PC-9 (cell line): ENCODE data around the gene PODXL2. TPM values are rescaled to one million over a fixed set of nuclear protein-coding genes. Genes with fewer than 3 reads are reported as not detected.

ENCODE experiments used
- BruUV-seq: library from RNA; stranded (reverse); fragments of 400-500 nt; replicated peaks from 2 replicates; lab custom pipeline; 2021; lab: Mats Ljungman, UMichigan
- CTCF ChIA-PET: fragments of 300-600 bp; sonication (Branson Sonifier 250); formaldehyde crosslinking; loops from one replicate; lab custom pipeline; 2022; ENCODE audit warnings: antibody characterized with exemption; lab: Charles Lee
- POLR2A ChIA-PET: fragments of 300-600 bp; sonication (Branson Sonifier 250); formaldehyde crosslinking; loops from one replicate; lab custom pipeline; 2022; ENCODE audit warnings: antibody characterized with exemption; ENCODE audit not compliant: unreplicated experiment; lab: Charles Lee
- DNase-seq, 2 experiments: peaks; one replicate each; pipeline versions ENCODE4 v3.0.0 to v3.0.0-alpha.2; 2015 to 2022; ENCODE audit warnings: mixed read lengths in 1 of 2
- H2AFZ ChIP-seq: fragments of 200-600 bp; sonication (generic); 2 replicates; pipeline ENCODE4 v1.8.1; 2017; ENCODE audit warnings: antibody characterized with exemption
- H3F3A ChIP-seq: fragments of 200-600 bp; sonication (generic); 2 replicates; pipeline ENCODE4 v1.8.1; 2017; ENCODE audit warnings: antibody characterized with exemption, mild to moderate bottlenecking, low read depth; ENCODE audit not compliant: insufficient read depth
- H3K27ac ChIP-seq: fragments of 200-600 bp; sonication (generic); 2 replicates; pipeline ENCODE4 v1.6.1; 2016; ENCODE audit warnings: mixed run types
- H3K27me3 ChIP-seq: fragments of 200-600 bp; sonication (generic); 2 replicates; pipeline ENCODE4 v1.6.1; 2016; ENCODE audit warnings: low read depth, mixed run types; ENCODE audit not compliant: insufficient read depth
- H3K36me3 ChIP-seq: fragments of 200-600 bp; sonication (generic); 2 replicates; pipeline ENCODE4 v1.6.1; 2016; ENCODE audit warnings: low read depth, mixed run types
- H3K4me1 ChIP-seq: fragments of 200-600 bp; sonication (generic); replicated peaks from 2 replicates; pipeline ENCODE4 v1.6.1; 2016; ENCODE audit warnings: mixed run types; ENCODE audit not compliant: insufficient read depth
- H3K4me2 ChIP-seq: fragments of 200-600 bp; sonication (generic); 2 replicates; pipeline ENCODE4 v1.6.1; 2017; ENCODE audit warnings: mixed run types
- H3K4me3 ChIP-seq: fragments of 200-600 bp; sonication (generic); 2 replicates; pipeline ENCODE4 v1.6.1; 2016; ENCODE audit warnings: mixed run types
- H3K79me2 ChIP-seq: fragments of 200-600 bp; sonication (generic); 2 replicates; pipeline ENCODE4 v1.6.1; 2017; ENCODE audit warnings: low read depth, mixed run types
- H3K9me2 ChIP-seq: fragments of 200-600 bp; sonication (generic); 2 replicates; pipeline ENCODE4 v1.8.1; 2017; ENCODE audit warnings: mild to moderate bottlenecking; ENCODE audit not compliant: insufficient read depth
- H3K9me3 ChIP-seq: fragments of 200-600 bp; sonication (generic); 2 replicates; pipeline ENCODE4 v1.8.1; 2016; ENCODE audit warnings: low read depth; ENCODE audit not compliant: insufficient read depth
- H4K20me1 ChIP-seq: fragments of 200-600 bp; sonication (generic); 2 replicates; pipeline ENCODE4 v1.8.1; 2017; ENCODE audit not compliant: insufficient read depth
- EZH2 ChIP-seq: fragments of 200-600 bp; sonication (generic); IDR thresholded peaks from 2 replicates; pipeline ENCODE4 v1.8.0; 2017; ENCODE audit warnings: antibody characterized with exemption, low read depth
- intact Hi-C: fragments of 100-400 bp; cut with micrococcal nuclease; formaldehyde crosslinking; loops from one replicate; pipeline ENCODE4 v1.10.0; 2022; ENCODE audit not compliant: unreplicated experiment
- total RNA-seq: library from RNA; stranded (reverse); gene quantifications from 2 replicates; pipeline ENCODE4 v1.2.3, GENCODE V29; 2021
- TF ChIP-seq, protein P1 (sequence below): fragments of 200-600 bp; sonication (generic); conservative IDR thresholded peaks from 2 replicates; pipeline ENCODE4 v1.6.1; 2017; ENCODE audit warnings: mixed run types, antibody characterized with exemption, mild to moderate bottlenecking, moderate library complexity

The PODXL2 gene
- total RNA-seq, 1 experiment from 2014 or later, result 11.9 TPM

DNA sequence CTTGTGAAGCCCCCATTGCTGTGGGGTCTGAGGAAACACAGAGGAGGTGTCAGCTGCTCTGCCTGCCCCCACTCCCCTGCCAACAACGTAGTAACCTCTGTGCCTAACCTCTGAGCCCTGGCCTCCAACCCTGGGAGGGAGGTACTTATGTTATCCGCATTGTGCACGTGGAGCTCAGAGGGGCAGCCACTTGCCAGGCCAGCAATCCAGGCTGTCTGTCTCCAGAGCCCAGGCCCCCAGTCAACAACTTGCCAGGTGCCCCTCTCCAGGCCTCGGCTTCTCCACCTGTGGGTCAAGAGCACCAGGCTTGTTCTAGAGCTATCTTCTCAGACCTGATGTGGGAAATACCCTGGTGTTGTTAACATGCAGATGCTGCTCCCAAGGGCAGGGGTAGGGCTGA is 41.1 kb upstream of the PODXL2 start:
- H2AFZ ChIP-seq, result no peak overlapping the region
- H3F3A ChIP-seq, result peaks cover 18% of the 10 kb centered on the region
- no peak overlapping the region for H3K4me2 ChIP-seq
- peaks cover 15% of the 10 kb centered on the region for H4K20me1 ChIP-seq
- ChIA-PET CTCF (interaction anchor here (0.7 kb wide), 1 partner anchor 374 kb away, joined by 8 read pairs; no protein-coding TSS in a partner anchor), POLR2A (interaction anchor here (0.7 kb wide), 1 partner anchor 13 kb away, joined by 4 read pairs; no protein-coding TSS in a partner anchor)
- H3K4me1 ChIP-seq, result peaks cover 22% of the 10 kb centered on the region
- BruUV-seq, result no TSS peak
- intact Hi-C loops, result no loop called here
- no peak for DNase-seq
- H3K9me2 ChIP-seq, result no peaks in the 10 kb centered on the region
- no peak overlapping the region for H3K27ac ChIP-seq
- H3K79me2 ChIP-seq, result peaks cover 41% of the 10 kb centered on the region
- TF ChIP-seq EZH2, result no peak
- TF ChIP-seq, protein P1, sequence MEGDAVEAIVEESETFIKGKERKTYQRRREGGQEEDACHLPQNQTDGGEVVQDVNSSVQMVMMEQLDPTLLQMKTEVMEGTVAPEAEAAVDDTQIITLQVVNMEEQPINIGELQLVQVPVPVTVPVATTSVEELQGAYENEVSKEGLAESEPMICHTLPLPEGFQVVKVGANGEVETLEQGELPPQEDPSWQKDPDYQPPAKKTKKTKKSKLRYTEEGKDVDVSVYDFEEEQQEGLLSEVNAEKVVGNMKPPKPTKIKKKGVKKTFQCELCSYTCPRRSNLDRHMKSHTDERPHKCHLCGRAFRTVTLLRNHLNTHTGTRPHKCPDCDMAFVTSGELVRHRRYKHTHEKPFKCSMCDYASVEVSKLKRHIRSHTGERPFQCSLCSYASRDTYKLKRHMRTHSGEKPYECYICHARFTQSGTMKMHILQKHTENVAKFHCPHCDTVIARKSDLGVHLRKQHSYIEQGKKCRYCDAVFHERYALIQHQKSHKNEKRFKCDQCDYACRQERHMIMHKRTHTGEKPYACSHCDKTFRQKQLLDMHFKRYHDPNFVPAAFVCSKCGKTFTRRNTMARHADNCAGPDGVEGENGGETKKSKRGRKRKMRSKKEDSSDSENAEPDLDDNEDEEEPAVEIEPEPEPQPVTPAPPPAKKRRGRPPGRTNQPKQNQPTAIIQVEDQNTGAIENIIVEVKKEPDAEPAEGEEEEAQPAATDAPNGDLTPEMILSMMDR, result no peak
- no peaks in the 10 kb centered on the region for H3K27me3 ChIP-seq
- H3K36me3 ChIP-seq, result no peaks in the 10 kb centered on the region
- H3K9me3 ChIP-seq, result no peaks in the 10 kb centered on the region
- no peak overlapping the region for H3K4me3 ChIP-seq

DNA sequence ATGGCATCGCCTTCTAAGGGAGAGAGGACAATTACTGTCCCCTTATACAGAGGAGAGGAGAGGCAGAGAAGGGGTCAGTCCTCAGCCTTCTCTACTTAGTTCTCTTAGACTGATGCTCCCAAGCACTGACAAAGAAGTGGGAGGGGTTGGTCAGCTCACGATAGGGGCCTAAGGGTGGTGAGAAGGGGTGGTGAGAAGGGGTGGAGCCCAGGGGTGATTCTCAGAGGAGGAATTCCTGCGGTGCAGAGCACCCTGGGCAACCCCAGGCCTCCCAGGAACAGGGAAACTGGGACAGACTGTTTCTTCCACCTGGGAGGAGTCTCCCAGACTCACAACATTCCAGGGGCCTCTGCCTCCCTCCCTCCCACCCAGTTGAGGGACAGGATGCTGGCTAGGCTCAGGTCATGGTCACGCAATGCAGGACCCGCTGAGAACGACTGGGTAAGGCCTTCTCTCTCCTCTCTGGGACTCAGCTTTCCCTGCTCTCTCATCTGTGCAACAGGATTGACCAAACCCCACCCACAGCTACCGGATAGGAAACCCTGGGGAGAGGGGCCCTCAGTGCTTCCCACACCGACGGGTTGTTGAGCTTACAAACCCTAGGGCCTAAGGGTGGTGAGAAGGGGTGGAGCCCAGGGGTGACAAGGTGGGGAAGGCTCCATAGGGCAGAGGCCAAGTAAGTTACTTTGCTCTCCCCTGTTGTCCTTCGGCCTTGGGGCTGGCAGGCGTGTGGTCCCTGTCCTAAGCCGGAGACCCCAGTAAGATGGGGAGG is 40.0 kb upstream of the PODXL2 start:
- 0 out of 2 replicates have a peak overlapping the region, but pooled peaks have one; percentile 92 for H3K27ac ChIP-seq
- CTCF ChIA-PET, result interaction anchor here (0.6 to 1.0 kb wide), 3 partner anchors 39 to 228 kb away, joined by 3 to 8 read pairs (median 4); no protein-coding TSS in a partner anchor
- no peaks in the 10 kb centered on the region for H3K27me3 ChIP-seq
- no peaks in the 10 kb centered on the region for H3K9me2 ChIP-seq
- no peaks in the 10 kb centered on the region for H3K36me3 ChIP-seq
- peak overlapping the region; percentile 91 for H3K4me2 ChIP-seq
- H2AFZ ChIP-seq, result peak overlapping the region; percentile 77
- H3K9me3 ChIP-seq, result no peaks in the 10 kb centered on the region
- peaks cover 18% of the 10 kb centered on the region for H3F3A ChIP-seq
- H3K4me1 ChIP-seq, result peaks cover 22% of the 10 kb centered on the region
- peaks cover 41% of the 10 kb centered on the region for H3K79me2 ChIP-seq
- peaks cover 15% of the 10 kb centered on the region for H4K20me1 ChIP-seq
- TF ChIP-seq, protein P1, result no peak
- no peak for TF ChIP-seq EZH2
- DNase-seq, result peak; percentile 70 to 84
- no TSS peak for BruUV-seq
- POLR2A ChIA-PET, result interaction anchor here (0.5 to 0.7 kb wide), 4 partner anchors 202 to 1993 kb away, joined by 3 to 20 read pairs (median 3); no protein-coding TSS in a partner anchor
- peak overlapping the region; percentile 70 for H3K4me3 ChIP-seq
- intact Hi-C loops, result no loop called here

DNA sequence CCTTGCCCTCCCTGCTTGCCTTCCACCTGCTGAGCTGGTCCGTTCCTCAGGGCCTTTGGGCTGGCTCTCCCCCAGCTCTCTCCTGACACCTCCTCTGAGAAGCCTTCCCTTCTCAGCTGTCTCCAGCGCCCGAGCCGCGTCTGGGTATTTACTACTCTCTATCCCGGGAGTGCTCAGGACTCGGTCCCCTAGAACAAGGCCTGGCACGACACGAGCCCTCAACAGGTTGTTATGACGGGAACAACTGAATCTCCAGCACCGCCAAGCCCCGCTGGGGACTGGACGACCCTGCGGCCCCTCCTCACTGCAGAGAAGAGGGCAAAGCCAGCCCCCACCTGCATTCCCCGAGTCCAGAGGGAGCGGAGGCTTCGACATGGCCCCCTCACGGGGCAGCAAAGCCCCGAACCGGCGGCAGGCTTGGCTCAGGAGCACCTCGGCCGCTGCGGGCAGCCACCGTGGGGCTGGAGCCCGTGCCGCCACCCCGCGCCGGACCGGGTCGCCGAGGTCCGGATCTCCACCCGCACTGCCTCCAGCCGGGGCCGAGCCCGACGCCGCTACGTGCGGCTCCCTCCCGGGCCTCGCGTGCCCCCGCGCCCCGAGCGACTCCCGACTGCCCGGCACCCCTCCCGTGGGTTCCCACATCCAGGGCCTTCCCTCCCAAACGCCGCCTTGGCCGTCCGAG is 39.2 kb upstream of the PODXL2 start:
- Histone ChIP-seq H3K9me3 (no peaks in the 10 kb centered on the region), H3K4me1 (peaks cover 22% of the 10 kb centered on the region), H3K4me2 (peak overlapping the region; percentile 91), H3K36me3 (no peaks in the 10 kb centered on the region), H3K79me2 (peaks cover 38% of the 10 kb centered on the region), H3K27ac (peak overlapping the region; percentile 92; the same call in 1 of the 2 replicates), H3K4me3 (peak overlapping the region; percentile 70), H3K9me2 (no peaks in the 10 kb centered on the region), H3F3A (peaks cover 18% of the 10 kb centered on the region), H2AFZ (peak overlapping the region; percentile 77), H4K20me1 (peaks cover 11% of the 10 kb centered on the region), H3K27me3 (no peaks in the 10 kb centered on the region)
- intact Hi-C loops, result loop anchor here (2.0 to 10.0 kb wide), 6 partner anchors 83 to 895 kb away; partner anchors contain the start of genes ABTB1 and SEC61A1
- TF ChIP-seq EZH2, result no peak
- TF ChIP-seq, protein P1, result no peak
- POLR2A ChIA-PET, result interaction anchor here (0.5 to 0.6 kb wide), 3 partner anchors 14 to 1113 kb away, joined by 3 to 5 read pairs (median 3); no protein-coding TSS in a partner anchor
- BruUV-seq, result TSS peak; percentile 22
- CTCF ChIA-PET, result interaction anchor here (0.8 kb wide), 1 partner anchor 94 kb away, joined by 3 read pairs; no protein-coding TSS in a partner anchor
- DNase-seq, result no peak
